Stomach smooth muscle (tissue), 2 donors: Measurements from ENCODE around the gene VPS13A.
"Not testable (repeated sequence)": the region's sequence is repeated elsewhere in the genome, so short reads cannot be mapped to it uniquely, and the experiment has no call there.

Experiments used
- H3K27ac ChIP-seq: one replicate; pipeline ENCODE4 v1.7.0; 2013; ENCODE audit warnings: mild to moderate bottlenecking, low read length, inconsistent platforms
- H3K27me3 ChIP-seq, 2 donors: one replicate each; pipeline ENCODE4 v1.7.0; 2013; ENCODE audit warnings: low read length in 2 of 2; ENCODE audit not compliant: insufficient read depth in 2 of 2, control insufficient read depth in 1 of 2
- H3K36me3 ChIP-seq, 2 donors: one replicate each; pipeline ENCODE4 v1.7.0; 2013; ENCODE audit warnings: low read length in 2 of 2; ENCODE audit not compliant: control insufficient read depth in 2 of 2, insufficient read depth in 2 of 2
- H3K4me1 ChIP-seq: one replicate; pipeline ENCODE4 v1.7.0; 2013; ENCODE audit warnings: low read length; ENCODE audit not compliant: control insufficient read depth, insufficient read depth
- H3K4me3 ChIP-seq, 2 donors: one replicate each; pipeline ENCODE4 v1.7.0; 2013; ENCODE audit warnings: low read length in 2 of 2
- H3K9ac ChIP-seq, 2 donors: one replicate each; pipeline ENCODE4 v1.7.0; 2013; ENCODE audit warnings: low read length in 2 of 2, mild to moderate bottlenecking in 1 of 2
- H3K9me3 ChIP-seq, 2 donors: one replicate each; pipeline ENCODE4 v1.7.0; 2013; ENCODE audit warnings: low read length in 2 of 2; ENCODE audit not compliant: control insufficient read depth in 2 of 2
- donor health status: healthy.
- donor health status: Pancreatic carcinoma.

The VPS13A gene

DNA sequence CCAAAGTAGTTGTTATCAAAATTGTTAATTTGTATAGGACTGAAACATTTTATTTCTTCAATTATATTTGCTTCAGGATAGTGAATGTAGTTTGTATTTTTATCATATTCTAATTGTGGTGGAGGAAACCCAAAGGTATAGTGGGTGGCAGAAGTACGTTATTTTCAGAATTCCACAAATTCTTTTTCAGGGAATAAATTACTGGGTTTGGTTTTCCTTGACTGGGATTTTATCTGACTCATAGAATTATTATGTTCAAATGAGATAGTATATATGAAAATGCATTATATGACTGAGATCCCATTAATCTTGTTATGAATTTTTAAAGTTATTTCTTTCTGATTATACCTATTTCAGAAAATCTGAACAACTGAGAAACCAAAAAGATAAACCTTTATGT lies 73.7 kb downstream of the VPS13A start:
- Histone ChIP-seq H3K4me3 (no peak overlapping the region), H3K4me1 (no peaks in the 10 kb centered on the region), H3K27ac (no peak overlapping the region), H3K36me3 (peaks cover 0 to 3% of the 10 kb centered on the region in 2 donors), H3K27me3 (no peaks in the 10 kb centered on the region), H3K9me3 (no peaks in the 10 kb centered on the region), H3K9ac (no peak overlapping the region)

- no peak overlapping the region for H3K4me3 ChIP-seq
- H3K9ac ChIP-seq = no peak overlapping the region
- H3K4me1 ChIP-seq = no peaks in the 10 kb centered on the region
- H3K27ac ChIP-seq = no peak overlapping the region
- H3K27me3 ChIP-seq = no peaks in the 10 kb centered on the region
- no peaks in the 10 kb centered on the region for H3K9me3 ChIP-seq
- no peaks in the 10 kb centered on the region for H3K36me3 ChIP-seq
Observed at GRCh38 chr9:77257275-77257674, 79.9 kb downstream of the VPS13A start.

- Histone ChIP-seq H3K27me3 (no peaks in the 10 kb centered on the region), H3K4me3 (no peak overlapping the region), H3K9ac (no peak overlapping the region), H3K4me1 (no peaks in the 10 kb centered on the region), H3K9me3 (no peaks in the 10 kb centered on the region), H3K36me3 (peaks cover 0 to 3% of the 10 kb centered on the region in 2 donors), H3K27ac (no peak overlapping the region)
Observed at GRCh38 chr9:77261605-77262004, 84.3 kb downstream of the VPS13A start.

DNA sequence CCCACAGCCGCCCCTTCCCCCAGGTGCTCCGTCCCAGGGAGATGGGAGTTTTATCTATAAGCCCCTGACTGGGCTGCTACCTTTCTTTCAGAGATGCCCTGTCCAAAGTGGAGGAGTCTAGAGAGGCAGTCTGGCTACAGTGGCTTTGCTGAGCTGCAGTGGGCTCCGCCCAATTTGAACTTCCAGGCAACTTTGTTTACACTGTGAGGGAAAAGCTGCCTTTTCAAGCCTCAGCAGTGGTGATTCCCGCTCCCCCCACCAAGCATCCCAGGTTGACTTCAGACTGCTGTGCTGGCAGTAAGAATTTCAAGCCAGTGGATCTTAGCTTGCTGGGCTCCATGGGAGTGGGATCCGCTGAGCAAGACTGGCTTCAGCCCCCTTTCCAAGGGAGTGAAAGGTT lies 90.4 kb downstream of the VPS13A start:
- not testable (repeated sequence) for H3K4me3 ChIP-seq, H3K27me3 ChIP-seq, H3K9me3 ChIP-seq, H3K9ac ChIP-seq, H3K4me1 ChIP-seq, H3K36me3 ChIP-seq, H3K27ac ChIP-seq

DNA sequence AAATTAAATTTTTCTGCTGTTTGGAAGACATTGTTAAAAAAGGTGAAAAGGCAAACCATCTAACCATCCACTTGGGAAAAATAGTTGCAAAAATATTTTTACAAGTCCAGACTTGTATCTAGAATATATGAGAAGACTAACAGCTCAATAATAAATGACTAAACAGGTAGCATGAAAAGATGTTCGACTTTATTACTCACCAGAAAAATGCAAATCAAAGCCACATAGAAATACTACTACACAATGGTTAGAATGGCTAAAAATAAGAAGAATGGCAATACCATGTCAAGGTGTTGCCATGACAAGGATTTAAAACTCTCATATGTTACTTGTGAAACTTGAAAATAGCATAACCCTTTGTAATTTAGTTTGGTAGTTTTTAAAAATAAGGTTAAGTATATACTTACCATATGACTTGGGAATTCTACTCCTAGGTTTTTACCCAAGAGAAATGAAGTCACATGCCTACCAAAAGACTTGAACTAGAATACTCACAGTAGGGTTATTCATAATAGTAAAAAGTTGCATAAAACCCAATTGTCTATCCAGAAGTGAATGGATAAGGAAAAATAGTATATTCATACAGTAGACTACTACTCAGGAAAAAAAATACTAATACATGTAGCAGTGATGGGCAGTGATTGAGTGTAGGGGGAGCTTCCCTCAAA lies 93.8 kb downstream of the VPS13A start:
- Histone ChIP-seq H3K9ac (no peak overlapping the region), H3K27me3 (no peaks in the 10 kb centered on the region), H3K36me3 (peaks cover 0 to 4% of the 10 kb centered on the region in 2 donors), H3K27ac (no peak overlapping the region), H3K4me3 (no peak overlapping the region), H3K4me1 (no peaks in the 10 kb centered on the region), H3K9me3 (no peaks in the 10 kb centered on the region)

GRCh38 chr9:77276799-77277198 lies 99.5 kb downstream of the VPS13A start:
- Histone ChIP-seq H3K36me3 (no peaks in the 10 kb centered on the region), H3K9me3 (no peaks in the 10 kb centered on the region), H3K27me3 (no peaks in the 10 kb centered on the region), H3K9ac (no peak overlapping the region), H3K4me1 (no peaks in the 10 kb centered on the region), H3K27ac (no peak overlapping the region), H3K4me3 (no peak overlapping the region)

GRCh38 chr9:77277719-77278118 lies 100.4 kb downstream of the VPS13A start:
- H3K27ac ChIP-seq = no peak overlapping the region
- H3K4me1 ChIP-seq = no peaks in the 10 kb centered on the region
- H3K9ac ChIP-seq = no peak overlapping the region
- no peaks in the 10 kb centered on the region for H3K9me3 ChIP-seq
- no peaks in the 10 kb centered on the region for H3K27me3 ChIP-seq
- H3K4me3 ChIP-seq = no peak overlapping the region
- no peaks in the 10 kb centered on the region for H3K36me3 ChIP-seq

GRCh38 chr9:77283991-77284390 lies 106.7 kb downstream of the VPS13A start:
- H3K4me3 ChIP-seq = no peak overlapping the region
- no peak overlapping the region for H3K27ac ChIP-seq
- H3K4me1 ChIP-seq = no peaks in the 10 kb centered on the region
- H3K36me3 ChIP-seq = peaks cover 4 to 5% of the 10 kb centered on the region in 2 donors
- no peak overlapping the region for H3K9ac ChIP-seq
- H3K9me3 ChIP-seq = peaks cover 2 to 3% of the 10 kb centered on the region in 2 donors
- H3K27me3 ChIP-seq = no peaks in the 10 kb centered on the region

- peaks cover 4 to 5% of the 10 kb centered on the region in 2 donors for H3K36me3 ChIP-seq
- H3K27me3 ChIP-seq = no peaks in the 10 kb centered on the region
- H3K4me3 ChIP-seq = no peak overlapping the region
- H3K9ac ChIP-seq = no peak overlapping the region
- no peaks in the 10 kb centered on the region for H3K4me1 ChIP-seq
- H3K27ac ChIP-seq = no peak overlapping the region
- peaks cover 2 to 3% of the 10 kb centered on the region in 2 donors for H3K9me3 ChIP-seq
Observed at GRCh38 chr9:77284616-77285015, 107.3 kb downstream of the VPS13A start.

DNA sequence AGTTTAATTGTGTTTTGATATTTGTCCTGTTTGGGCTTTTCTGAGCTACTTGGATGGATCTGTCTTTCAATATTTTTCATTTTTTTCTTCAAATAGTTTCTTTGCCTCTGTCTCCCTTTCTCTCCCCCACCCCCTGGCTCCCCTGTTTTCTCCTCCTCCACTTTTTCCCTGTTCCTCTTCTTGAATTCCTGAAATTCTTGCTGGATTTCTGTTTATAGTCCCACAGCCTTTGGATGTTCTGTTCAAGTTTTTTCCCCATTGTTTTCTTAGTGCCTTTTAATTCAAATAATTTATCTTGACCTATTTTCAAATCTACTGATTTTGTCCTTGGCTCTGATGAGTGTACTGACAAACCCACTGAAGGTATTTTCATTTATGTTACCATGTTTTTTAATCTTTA lies 113.0 kb downstream of the VPS13A start:
- Histone ChIP-seq H3K27ac (no peak overlapping the region), H3K9ac (no peak overlapping the region), H3K9me3 (peaks cover 2 to 3% of the 10 kb centered on the region in 2 donors), H3K4me3 (no peak overlapping the region), H3K36me3 (peaks cover 0 to 5% of the 10 kb centered on the region in 2 donors), H3K27me3 (no peaks in the 10 kb centered on the region), H3K4me1 (no peaks in the 10 kb centered on the region)

DNA sequence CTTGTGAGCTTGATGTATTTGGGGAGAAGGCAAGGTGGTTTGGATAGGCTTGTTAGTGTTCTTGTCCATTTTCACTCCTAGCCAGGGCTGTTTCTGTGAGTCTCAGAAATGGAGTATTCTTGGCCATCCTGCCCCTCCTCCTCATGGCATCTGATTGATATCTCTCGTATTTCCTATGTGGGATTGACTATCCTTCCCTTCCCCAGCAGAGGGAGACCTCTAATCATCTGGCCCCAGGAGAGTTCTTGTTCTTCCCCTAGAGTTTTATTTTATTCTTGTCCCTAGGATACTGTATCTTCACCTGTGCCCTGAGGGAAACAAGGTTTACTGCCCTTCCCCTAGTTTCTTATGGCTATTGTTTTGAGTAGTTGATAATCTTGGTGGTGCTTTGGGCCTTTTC lies 114.4 kb downstream of the VPS13A start:
- H3K4me3 ChIP-seq = no peak overlapping the region
- peaks cover 0 to 3% of the 10 kb centered on the region in 2 donors for H3K36me3 ChIP-seq
- H3K27ac ChIP-seq = no peak overlapping the region
- no peaks in the 10 kb centered on the region for H3K27me3 ChIP-seq
- peaks cover 2 to 3% of the 10 kb centered on the region in 2 donors for H3K9me3 ChIP-seq
- no peak overlapping the region for H3K9ac ChIP-seq
- no peaks in the 10 kb centered on the region for H3K4me1 ChIP-seq
